Stimulated activated CD4-positive, alpha-beta T cell treated with anti-CD3 and anti-CD28 coated beads, Interleukin-4, amount 100 ng/mL, for 1 hour (primary cell): Measurements from ENCODE around the gene ADGRA1.

Source experiments
- DNase-seq: peaks from one replicate; pipeline ENCODE4 v3.0.0-alpha.2; 2020

Gene ADGRA1

GRCh38 chr10:133114726-133115452 lies 27.2 kb downstream of the ADGRA1 start:
- no peak for DNase-seq

GRCh38 chr10:133115453-133115842 lies 27.7 kb downstream of the ADGRA1 start:
- no peak for DNase-seq

GRCh38 chr10:133115976-133116375 lies 28.3 kb downstream of the ADGRA1 start:
- no peak for DNase-seq

- no peak for DNase-seq
Measured at GRCh38 chr10:133116455-133116854, 28.7 kb downstream of the ADGRA1 start.

- DNase-seq = no peak
Measured at GRCh38 chr10:133117036-133117687, 29.4 kb downstream of the ADGRA1 start.

GRCh38 chr10:133117688-133118071 lies 30.0 kb downstream of the ADGRA1 start:
- DNase-seq = no peak

- DNase-seq = no peak
Measured at GRCh38 chr10:133121479-133121878, 33.8 kb downstream of the ADGRA1 start.

- no peak for DNase-seq
Measured at GRCh38 chr10:133122171-133122935, 34.6 kb downstream of the ADGRA1 start.

- peak; percentile 14 for DNase-seq
Measured at GRCh38 chr10:133123050-133123745, 35.5 kb downstream of the ADGRA1 start.

- DNase-seq = no peak
Measured at GRCh38 chr10:133123746-133124356, 36.1 kb downstream of the ADGRA1 start.

- no peak for DNase-seq
Measured at GRCh38 chr10:133124357-133125211, 36.9 kb downstream of the ADGRA1 start.

- no peak for DNase-seq
Measured at GRCh38 chr10:133125901-133126300, 38.2 kb downstream of the ADGRA1 start.

GRCh38 chr10:133126431-133127290 lies 38.9 kb downstream of the ADGRA1 start:
- no peak for DNase-seq

GRCh38 chr10:133127291-133128125 lies 39.8 kb downstream of the ADGRA1 start:
- DNase-seq = peak; percentile 19

- DNase-seq = no peak
Measured at GRCh38 chr10:133128126-133129070, 40.7 kb downstream of the ADGRA1 start.

GRCh38 chr10:133129071-133129858 lies 41.5 kb downstream of the ADGRA1 start:
- DNase-seq = no peak

- no peak for DNase-seq
Measured at GRCh38 chr10:133129859-133130495, 42.3 kb downstream of the ADGRA1 start.
